ENCODE data around the gene SFTPD.
"Not testable (repeated sequence)": the region's sequence is repeated elsewhere in the genome, so short reads cannot be mapped to it uniquely, and the experiment has no call there.

SFTPD gene

DNA sequence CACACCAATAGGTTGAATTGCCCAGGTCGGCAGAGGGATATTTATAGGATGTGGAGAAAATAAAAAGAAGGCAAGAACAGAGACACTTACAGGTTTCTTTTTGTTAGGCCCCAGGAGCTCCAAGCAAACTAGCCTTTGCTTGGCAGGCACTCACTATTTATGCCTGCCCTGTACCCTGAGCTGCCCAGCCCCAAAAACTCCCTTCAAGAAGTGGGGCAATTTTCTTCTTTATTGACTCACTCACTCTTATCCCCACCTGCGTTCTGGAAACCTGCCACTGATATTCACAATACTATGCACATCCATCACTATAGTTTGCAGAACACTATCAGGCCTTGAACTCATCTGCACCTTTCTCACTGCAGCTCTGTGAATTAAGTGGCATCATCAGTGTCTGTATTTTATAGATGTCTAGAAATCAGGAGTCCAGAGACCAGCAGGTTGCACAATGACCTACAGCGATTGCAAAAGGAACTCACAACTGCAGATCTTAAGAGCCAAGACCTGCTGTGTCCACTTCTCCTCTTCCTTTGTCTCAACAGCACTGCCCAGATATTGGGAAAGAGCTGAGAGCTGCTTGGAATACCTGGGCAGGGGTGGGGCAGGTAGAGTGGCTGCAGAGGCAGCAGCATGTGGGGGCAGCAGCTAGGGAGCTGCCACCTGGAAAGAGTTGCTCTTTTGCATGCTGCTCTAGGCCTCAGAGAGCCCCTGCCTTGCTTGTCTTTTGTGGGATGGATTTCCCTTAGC lies at the start of gene SFTPD:
Gene SFTPD (minus strand): TSS at position 130 of the 747 bp plus-strand sequence. CDS start 2,446 bp downstream, outside the sequence.
- DNase-seq = no peak

DNA sequence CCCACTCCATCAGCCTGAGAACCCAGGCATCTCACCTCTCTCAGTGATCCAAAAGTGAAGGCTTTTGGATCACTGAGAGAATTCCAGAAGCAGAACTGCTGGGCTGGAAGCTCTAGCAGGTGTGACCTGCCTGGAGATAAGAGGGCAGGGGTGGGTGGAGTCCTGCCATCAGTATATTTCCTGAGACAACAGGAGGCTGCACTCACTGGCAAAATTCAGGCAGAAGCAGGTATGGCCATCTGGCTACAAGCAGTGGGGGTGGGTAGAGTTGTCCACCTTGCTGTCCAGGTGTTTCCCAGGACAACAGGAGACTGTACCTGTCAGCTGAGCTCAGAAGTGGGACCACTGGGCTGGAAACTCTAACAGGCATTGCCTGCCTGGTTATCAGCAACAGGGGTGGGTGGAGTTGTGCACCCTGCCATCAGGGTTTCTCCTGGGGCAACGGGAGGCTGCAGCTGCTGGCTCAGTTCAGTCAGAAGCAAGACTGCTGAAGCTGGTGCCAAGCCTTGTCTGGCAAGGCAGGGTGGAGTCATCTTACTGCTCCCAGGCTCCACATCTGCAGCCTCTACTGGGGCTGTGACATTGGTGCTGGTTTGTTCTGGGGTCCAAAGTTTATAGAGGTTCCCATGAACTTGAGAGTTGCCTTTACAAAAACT lies 47.2 kb upstream of the SFTPD start:
- no peak for DNase-seq

DNA sequence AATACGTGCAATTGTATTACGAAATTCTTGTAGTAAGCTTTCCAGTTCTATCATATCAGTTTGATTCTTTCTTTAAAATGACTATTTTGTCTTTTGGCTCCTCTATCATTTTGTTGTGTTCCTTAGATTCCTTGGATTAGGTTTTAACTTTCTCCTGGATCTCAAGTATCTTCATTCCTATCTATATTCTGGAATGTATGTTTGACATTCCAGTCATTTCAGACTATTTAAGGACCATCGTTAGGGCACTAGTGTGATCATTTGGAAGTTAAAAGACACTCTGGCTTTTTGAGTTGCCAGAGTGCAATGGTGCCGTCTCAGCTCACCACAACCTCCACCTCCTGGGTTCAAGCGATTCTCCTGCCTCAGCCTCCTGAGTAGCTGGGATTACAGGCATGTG lies 45.7 kb upstream of the SFTPD start:
- DNase-seq = no peak

DNA sequence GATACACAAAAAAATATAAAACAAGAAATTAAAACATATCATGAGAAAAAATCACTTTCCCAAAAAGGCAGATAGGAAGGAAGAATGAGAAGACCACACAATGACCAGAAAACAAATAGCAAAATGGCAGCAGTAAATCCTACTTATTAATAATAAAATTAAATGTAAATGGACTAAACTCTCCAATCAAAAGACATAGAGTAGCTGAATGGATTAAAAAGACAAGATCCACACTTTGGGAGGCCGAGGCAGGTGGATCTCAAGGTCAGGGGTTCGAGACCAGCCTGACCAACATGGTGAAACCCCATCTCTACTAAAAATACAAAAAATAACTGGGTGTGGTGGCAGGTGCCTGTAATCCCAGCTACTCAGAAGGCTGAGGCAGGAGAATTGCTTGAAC lies 39.3 kb upstream of the SFTPD start:
- not testable (repeated sequence) for DNase-seq

DNA sequence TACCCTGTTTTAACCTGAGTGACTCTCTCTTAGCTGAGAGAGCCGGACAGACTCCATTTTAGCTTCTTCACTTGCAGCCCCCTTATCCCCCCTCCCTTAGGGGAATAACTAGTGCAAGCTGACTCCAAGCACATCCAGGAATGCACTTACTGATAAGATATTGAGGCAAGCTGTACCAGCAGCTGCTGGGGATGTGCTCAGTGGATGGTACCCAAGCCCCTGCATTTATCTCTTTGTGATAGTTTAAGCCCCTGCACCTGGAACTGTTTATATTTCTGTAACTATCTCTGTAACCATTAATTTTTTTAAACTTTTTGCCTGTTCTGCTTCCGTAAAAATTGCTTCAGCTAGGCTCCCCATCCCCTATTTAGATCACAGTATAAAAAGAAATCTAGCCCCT lies 37.8 kb upstream of the SFTPD start:
- not testable (repeated sequence) for DNase-seq

DNA sequence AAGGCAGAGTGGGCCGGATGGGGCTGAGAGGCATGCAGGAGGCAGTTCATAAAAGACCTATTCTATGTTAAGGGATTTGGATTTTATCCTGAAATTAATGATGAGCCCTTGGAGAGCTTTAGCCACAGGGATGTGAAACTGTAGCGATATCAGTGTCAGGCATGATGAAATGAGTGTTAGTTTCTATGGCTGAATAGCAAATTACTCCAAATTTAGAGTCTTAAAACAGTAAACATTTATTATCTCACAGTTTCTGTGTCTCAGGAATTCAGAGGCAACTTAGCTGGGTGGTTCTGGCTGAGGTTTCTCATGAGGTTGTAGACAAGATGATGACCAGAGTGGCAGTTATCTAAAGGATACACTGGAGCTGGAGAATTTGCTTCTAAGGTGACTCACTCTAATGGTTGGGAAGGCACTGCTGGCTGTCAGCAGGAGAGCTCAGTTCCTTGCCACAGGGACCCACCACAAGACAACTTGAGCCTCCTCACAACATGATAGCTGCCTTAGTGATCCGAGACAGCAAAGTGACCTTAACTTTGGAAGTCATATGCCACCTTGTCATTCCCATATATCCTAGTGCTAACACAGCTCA lies 36.7 kb upstream of the SFTPD start:
- DNase-seq = no peak

DNA sequence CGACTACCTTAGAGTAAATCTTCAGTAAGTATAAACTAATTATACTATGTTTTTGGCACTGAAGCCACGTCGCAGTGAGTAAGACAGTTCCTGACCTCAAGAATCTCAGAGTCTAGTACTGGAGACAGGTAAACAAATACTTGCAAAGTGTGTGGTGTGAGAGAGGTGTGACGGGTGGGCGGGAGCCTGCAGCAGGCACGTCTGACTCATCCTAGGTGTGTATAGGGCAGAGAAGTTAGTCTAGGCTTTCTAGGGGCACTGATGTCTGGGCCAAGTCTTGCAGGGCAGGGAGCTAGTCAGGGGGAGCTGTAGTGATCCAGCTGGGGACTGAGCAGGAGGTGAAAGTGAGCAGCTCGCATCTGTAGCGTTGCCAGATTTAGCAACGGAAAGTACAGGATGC lies 35.9 kb upstream of the SFTPD start:
- no peak for DNase-seq

DNA sequence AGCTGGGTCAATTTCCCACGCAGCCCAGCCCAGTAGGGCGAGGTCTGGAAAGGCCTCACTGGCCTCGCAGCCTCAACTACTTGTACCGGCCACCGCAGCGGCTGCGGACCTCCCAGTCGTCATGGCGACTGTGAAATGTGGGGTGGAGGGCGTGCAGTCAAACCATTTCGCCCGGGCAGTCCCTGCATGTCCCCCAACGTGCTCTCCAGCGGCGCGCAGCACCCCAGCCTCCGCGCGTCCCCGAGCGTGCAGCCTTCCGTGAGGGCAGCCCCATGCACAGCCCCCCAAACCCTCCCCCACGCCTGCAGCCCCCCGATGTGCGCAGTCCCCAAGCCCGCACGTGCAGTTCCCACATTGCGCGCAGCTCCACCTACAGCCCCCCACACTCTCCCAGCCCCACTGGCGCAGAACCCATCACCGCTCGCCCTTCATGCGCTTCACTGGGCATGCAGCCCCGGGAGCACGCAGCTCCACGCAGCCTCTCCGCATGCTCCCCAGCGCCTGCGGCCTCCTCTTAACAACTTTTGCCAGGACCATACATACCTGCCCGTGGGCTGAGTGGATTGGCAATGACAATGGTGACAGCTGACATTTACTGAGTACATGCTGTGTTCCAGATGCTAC lies 34.5 kb upstream of the SFTPD start:
- DNase-seq = peak; percentile 35

DNA sequence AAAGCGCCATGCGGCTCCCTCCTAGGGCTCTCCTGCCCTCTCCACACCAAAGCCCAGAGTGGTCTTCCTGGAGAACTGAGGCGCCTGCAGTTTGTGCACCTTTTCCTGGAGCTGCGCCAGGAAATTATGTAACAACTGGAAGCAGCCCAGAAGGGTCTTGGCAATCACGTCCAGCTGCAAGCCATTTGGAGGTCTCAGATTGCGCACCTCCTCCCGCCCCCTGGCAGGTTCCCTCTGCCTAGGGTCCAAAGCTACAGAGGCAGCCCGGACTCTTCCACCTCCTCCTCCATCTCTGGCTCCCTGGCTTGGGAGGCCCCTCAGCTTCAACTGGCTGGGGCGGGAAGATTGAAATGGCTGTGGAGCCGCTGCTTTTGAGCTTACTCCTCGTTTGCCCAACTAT lies 34.0 kb upstream of the SFTPD start:
- peak; percentile 55 for DNase-seq

DNA sequence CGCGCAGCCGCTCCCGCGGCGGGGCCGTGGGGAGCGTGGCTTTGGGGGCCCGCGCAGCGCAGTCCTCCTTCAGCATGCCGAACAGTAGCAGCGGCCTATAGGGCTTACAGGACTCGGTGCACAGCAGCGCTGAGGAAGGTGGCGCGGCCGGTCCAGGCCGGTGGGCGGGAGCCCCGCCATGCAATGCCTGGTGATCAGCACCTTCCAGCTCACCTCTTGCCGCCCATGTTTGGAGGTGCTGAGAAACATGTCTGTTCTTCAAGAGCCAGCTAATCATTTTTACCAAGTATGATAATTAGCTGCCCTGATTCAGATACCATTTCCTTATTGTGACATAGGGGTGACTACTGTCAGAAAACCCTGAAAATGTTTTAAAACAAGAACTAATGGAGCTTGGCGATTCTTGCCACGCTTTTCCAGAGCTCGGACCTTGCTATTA lies 33.5 kb upstream of the SFTPD start:
- DNase-seq = peak; percentile 63

DNA sequence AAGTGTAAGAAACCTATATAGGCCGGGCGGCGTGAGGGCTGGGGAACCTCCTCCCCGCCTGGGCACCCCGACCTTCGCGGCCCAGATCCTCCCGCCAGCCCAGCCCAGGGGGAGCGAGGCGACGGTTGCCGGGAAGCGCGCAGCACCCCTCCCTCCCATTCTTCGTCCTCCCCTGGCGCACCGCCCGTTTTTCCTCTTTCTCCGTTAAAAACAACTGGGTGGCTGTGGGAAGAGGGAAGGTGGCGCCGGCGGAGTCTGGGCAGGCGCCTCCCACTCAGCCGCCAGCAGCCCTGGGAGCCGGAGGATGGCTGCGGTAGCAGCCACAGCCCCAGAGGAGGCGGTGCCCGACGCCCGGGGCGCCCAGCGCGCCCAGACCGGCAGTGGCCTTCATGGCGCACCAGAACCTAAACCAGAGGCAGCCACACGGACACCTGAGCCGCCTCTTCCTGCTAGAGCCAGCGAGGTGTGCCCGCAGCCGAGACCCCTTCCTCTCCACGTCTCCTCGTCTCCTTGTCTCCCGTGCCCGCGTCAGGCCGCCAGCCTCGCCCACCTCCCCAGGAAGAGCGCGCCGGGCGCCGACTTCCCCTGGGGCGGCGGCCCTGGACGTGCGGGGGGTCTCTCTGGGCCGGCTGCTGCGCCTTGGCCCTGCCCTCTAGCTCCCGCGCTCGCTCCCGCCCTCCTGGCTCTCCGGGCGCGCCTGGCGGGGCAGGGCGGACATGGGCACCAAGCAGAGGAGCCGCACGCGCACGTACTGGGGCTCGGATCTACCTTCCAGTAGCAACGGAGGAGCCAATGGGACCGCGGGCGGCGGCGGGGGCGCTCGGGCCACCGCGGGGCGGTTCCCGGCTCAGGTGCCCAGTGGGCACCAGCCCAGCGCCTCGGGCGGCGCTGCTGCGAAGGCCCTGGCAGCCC lies 32.8 kb upstream of the SFTPD start:
- peak; percentile 78 for DNase-seq

DNA sequence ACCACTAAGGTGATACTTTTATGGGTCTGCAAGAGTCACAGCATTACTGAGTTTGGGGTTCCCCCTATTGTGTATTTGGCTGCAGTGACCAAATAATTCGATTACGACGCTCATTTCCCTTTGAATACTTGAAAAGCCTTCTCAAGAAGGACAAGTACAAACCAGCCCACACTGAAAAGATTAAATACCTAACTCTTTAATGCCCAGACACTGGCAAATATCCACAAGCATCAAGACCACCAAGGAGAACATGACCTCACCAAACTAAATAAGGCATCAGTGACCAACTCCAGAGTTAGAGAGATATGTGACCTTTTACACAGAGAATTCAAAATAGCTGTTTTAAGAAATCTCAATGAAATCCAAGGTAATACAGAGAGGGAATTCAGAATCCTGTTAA lies 31.8 kb upstream of the SFTPD start:
- peak; percentile 16 for DNase-seq

DNA sequence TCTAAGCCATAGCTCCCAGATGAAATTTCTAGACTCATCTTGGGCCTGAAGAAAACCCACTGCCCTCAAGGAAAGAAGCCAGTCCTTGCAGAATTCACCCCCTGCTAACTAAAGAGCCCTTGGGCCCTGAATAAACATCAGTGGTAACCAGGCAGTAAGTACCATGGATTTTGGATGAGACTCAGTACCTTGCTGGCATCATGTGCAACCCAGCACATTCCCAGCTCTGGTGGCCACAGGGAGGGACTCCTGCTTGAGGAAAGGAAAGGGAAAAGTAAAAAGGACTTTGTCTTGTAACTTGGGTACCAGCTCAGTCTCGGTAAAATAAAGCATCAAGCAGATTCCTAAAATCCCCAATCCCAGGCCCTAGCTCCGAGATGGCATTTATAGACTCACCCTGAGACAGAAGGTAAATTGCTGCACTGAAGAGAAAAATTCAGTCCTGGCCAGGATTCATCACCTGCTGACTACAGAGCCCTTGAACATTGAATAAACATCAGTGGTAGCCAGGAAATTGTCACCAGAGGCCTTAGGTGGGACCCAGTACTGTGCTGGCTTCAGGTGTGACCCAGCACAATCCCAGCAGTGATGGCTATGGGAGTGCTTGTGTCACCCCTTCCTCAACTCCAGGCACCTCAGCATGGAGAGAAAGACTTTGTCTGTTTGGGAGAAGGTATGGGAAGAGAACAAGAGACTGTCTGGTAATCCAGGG lies 31.2 kb upstream of the SFTPD start:
- no peak for DNase-seq

DNA sequence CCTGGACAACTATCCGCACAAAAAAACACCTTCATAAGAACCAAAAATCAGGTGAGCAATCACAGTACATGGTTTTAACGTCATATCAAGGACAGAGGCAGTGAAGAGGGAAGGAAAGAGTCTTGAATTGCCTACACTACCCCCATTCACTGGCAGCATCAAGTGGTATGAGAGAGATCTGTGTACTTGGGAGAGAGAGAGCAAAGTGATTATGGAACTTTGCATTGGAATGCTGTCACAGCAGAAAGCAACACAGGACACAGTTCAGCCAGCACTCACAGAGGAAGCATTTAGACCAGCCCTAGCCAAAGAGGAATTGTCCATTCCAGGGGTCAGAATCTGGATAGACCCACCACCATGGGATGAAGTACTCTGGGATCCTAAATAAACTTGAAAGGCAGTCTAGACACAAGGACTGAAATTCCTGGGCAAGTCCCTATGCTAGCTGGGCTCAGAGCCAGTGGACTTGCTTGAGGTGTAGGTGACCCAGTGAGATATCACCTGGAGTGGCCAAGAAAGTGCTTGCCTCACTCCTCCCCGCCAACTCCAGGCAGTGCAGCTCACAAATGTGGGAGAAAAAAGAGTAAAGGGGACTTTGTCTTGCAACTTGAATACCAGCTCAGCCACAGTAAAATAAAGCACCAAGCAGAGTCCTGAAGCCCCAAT lies 30.5 kb upstream of the SFTPD start:
- DNase-seq = no peak

DNA sequence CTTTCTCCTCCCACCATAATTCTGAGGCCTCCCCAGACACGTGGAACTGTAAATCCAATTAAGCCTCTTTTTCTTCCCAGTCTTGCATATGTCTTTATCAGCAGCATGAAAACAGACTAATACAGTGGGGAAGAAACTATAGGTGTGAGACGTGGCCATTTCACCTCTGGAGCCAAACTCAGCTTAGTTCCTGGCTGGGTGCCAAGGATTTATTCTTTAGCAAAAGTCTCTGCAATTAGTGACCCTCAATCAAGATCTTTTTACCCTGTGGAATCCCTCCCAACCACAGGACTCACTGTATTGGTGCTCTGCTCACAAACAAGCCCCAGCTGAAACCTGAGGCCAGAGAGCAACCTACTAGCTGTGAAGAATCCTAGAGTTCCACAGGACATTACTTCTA lies 28.1 kb upstream of the SFTPD start:
- no peak for DNase-seq

DNA sequence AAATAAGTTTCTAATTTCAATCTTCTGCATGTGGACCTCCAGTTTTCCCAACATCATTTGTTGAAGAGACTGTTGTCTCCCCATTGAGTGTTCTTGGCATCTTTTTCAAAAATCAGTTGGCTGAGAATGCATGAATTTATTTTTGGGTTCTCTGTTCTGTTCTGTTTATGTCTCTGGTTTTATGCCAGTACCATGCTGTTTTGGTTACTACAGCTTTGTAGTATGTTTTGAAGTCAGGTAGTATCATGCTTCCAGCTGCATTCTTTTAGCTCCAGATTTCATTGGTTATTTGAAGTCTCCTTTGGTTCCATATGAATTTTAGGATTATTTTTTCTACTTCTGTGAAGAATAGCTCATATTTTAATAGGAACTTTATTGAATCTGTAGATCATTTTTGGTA lies 21.2 kb upstream of the SFTPD start:
- DNase-seq = no peak

DNA sequence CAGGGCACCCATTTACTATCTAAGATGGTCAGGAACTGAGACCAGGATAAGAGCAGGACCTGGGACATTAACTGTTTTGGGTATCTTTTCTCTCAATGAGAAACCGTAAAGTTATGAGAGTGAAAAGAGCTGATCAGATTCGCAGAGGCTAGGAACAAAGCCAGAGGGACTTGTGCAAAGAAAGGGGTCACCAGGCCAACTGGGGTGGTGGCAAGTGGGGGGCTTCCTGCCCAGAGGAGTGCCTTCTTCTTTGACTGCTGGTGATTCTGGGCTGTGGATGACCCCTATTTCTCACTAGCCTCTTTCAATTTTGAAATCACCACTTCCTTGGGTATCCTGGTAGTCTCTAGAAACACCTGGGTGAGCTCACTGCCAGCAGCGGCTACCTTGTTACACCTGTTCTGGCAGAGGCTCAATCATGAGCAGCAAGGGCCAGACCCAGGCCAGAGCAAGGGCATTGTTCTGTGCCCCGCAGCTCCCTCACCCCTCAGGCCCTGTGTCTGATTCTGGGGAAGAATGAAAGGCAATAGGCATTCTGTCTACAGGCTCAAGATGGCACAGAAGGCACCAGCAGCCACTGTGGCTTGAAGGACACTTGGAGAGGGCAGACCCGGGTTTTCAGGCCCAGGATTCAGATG lies 999 bp downstream of the SFTPD start:
- DNase-seq = no peak

DNA sequence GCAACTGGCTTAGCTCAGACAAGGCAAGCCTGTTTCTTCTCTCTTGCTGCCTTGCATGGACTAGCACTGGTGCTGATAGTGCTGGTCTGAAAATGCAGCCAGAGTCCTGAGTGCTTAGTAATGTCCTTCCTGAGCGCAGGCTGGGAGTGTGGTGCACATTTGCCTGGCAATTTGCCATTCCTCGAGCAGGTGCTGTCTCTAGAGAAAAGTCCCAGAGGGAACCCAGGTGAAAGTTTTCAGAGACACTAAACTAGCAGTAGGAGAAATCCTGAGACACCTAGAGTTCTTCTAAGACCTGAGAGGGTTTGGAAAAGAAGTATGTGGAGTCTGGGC lies 1.9 kb downstream of the SFTPD start:
- DNase-seq = no peak

DNA sequence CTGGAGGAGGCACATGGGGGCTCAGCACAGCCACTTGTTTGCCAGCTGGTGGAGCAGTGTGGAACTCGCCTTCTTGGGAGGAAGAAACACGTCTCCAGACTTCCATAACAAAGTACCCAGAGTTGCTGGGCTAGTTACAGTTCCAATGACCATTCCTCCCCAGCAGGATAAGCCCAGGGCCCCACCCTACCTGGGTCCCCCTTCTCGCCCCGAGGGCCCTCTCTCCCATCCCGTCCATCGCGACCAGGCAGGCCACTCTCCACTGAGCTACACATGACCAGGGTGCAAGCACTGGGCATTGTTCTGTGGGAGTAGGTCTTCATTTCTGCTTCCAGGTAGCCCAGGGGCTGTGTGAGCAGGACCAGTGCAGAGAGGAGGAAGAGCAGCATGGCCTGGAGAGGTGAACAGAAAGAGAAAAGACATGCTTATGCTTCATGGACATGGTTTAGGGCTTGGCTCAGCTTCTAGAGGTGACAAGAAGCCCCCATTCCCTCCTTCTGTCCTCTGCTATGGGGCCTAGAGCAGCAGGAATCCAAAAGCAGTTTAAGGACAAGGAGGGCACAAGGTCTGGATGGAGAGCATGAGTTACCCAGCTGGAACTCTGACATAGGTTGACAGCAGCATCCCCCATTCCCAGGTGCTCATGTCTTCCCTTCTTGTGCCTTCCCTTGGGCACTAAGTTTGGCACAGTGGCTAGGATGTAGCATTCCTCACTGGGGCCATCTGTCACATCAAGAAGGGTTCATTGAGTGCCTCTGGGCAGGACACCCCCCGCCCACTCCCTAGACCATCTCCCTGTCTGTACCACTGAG lies 2.4 kb downstream of the SFTPD start:
- DNase-seq = no peak
